ENCODE measurements around the gene GPN3. TPM values are rescaled to one million over a fixed set of nuclear protein-coding genes. Genes with fewer than 3 reads are reported as not detected.

The GPN3 gene
- total and polyA plus RNA-seq, 2 of the 13 experiments (the other 11 are each of a cell fraction or from before 2014, with no cell fraction given): 28.7 to 29.5 TPM

- TF ChIP-seq, protein P1, sequence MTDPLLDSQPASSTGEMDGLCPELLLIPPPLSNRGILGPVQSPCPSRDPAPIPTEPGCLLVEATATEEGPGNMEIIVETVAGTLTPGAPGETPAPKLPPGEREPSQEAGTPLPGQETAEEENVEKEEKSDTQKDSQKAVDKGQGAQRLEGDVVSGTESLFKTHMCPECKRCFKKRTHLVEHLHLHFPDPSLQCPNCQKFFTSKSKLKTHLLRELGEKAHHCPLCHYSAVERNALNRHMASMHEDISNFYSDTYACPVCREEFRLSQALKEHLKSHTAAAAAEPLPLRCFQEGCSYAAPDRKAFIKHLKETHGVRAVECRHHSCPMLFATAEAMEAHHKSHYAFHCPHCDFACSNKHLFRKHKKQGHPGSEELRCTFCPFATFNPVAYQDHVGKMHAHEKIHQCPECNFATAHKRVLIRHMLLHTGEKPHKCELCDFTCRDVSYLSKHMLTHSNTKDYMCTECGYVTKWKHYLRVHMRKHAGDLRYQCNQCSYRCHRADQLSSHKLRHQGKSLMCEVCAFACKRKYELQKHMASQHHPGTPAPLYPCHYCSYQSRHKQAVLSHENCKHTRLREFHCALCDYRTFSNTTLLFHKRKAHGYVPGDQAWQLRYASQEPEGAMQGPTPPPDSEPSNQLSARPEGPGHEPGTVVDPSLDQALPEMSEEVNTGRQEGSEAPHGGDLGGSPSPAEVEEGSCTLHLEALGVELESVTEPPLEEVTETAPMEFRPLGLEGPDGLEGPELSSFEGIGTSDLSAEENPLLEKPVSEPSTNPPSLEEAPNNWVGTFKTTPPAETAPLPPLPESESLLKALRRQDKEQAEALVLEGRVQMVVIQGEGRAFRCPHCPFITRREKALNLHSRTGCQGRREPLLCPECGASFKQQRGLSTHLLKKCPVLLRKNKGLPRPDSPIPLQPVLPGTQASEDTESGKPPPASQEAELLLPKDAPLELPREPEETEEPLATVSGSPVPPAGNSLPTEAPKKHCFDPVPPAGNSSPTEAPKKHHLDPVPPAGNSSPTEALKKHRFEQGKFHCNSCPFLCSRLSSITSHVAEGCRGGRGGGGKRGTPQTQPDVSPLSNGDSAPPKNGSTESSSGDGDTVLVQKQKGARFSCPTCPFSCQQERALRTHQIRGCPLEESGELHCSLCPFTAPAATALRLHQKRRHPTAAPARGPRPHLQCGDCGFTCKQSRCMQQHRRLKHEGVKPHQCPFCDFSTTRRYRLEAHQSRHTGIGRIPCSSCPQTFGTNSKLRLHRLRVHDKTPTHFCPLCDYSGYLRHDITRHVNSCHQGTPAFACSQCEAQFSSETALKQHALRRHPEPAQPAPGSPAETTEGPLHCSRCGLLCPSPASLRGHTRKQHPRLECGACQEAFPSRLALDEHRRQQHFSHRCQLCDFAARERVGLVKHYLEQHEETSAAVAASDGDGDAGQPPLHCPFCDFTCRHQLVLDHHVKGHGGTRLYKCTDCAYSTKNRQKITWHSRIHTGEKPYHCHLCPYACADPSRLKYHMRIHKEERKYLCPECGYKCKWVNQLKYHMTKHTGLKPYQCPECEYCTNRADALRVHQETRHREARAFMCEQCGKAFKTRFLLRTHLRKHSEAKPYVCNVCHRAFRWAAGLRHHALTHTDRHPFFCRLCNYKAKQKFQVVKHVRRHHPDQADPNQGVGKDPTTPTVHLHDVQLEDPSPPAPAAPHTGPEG (CRISPR knock-in tag; IDR thresholded peaks at IDR 0.05): no peak
- no peak; the same call in 1 of the 2 replicates for TF ChIP-seq ZNF83 (CRISPR knock-in tag; IDR thresholded peaks at IDR 0.05; ENCODE audit: borderline replicate concordance)
- no peak for TF ChIP-seq ZNF616 (CRISPR knock-in tag; IDR thresholded peaks at IDR 0.05; ENCODE audit: low read depth)
- peak; percentile 89 for TF ChIP-seq POLR2G (IDR thresholded peaks at IDR 0.05; ENCODE audit: low read depth, low read length)
- TF ChIP-seq ZNF687 (CRISPR knock-in tag; IDR thresholded peaks at IDR 0.05): peak; percentile 87
- TF ChIP-seq, protein P2, sequence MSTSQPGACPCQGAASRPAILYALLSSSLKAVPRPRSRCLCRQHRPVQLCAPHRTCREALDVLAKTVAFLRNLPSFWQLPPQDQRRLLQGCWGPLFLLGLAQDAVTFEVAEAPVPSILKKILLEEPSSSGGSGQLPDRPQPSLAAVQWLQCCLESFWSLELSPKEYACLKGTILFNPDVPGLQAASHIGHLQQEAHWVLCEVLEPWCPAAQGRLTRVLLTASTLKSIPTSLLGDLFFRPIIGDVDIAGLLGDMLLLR (CRISPR knock-in tag; IDR thresholded peaks at IDR 0.05): no peak
- TF ChIP-seq HMG20B (CRISPR knock-in tag; conservative IDR thresholded peaks at IDR 0.05): 0 out of 2 replicates have a peak, but pooled peaks have one; percentile 1
- TF ChIP-seq SPEN (CRISPR knock-in tag; IDR thresholded peaks at IDR 0.05; ENCODE audit: low read depth): peak; percentile 88; the same call in 1 of the 2 replicates
- peak; percentile 35; the same call in 1 of the 2 replicates for TF ChIP-seq RXRB (CRISPR knock-in tag; IDR thresholded peaks at IDR 0.05; ENCODE audit: borderline replicate concordance)
- peak; percentile 90 for TF ChIP-seq THAP11 (CRISPR knock-in tag; IDR thresholded peaks at IDR 0.05)
- TF ChIP-seq MEIS1 (CRISPR knock-in tag; IDR thresholded peaks at IDR 0.05; ENCODE audit: borderline replicate concordance): no peak
- no peak for TF ChIP-seq PAX8 (CRISPR knock-in tag; IDR thresholded peaks at IDR 0.05; ENCODE audit: borderline replicate concordance)
- no peak for TF ChIP-seq MZF1 (CRISPR knock-in tag; IDR thresholded peaks at IDR 0.05; ENCODE audit: borderline replicate concordance)
- peak; percentile 96 for TF ChIP-seq KAT8 (CRISPR knock-in tag; IDR thresholded peaks at IDR 0.05)
- no peak for TF ChIP-seq ZBTB3 (CRISPR knock-in tag; IDR thresholded peaks at IDR 0.05; ENCODE audit: borderline replicate concordance, low read depth)
- peak; percentile 98 for TF ChIP-seq ELF4 (CRISPR knock-in tag; IDR thresholded peaks at IDR 0.05; ENCODE audit: borderline replicate concordance)
Measured at GRCh38 chr12:110449799-110450497, 18.1 kb downstream of the GPN3 start, which contains the start of gene ARPC3 (continued).

Measured in HepG2 (cell line).